ENCODE data around the gene NKX2-3. TPM values are rescaled to one million over a fixed set of nuclear protein-coding genes. Genes with fewer than 3 reads are reported as not detected.

NKX2-3 gene
- total RNA-seq, 1 donor from 2014 or later, result not detected

GRCh38 chr10:99537989-99538917 is 5.5 kb downstream of the NKX2-3 start:
- DNase-seq (ENCODE audit: low spot score), result no peak
- intact Hi-C loops (cut with micrococcal nuclease), result loop anchor here (5.0 to 10.0 kb wide), 4 partner anchors 306 to 1503 kb away; partner anchors contain the start of genes CRTAC1 and PAX2
- H3K36me3 Mint-ChIP-seq (ENCODE audit: low read depth), result no peaks in the 10 kb centered on the region
- H3K27ac Mint-ChIP-seq, result no peak overlapping the region
- no peak overlapping the region for H3K4me3 Mint-ChIP-seq
- H3K4me1 Mint-ChIP-seq (ENCODE audit: low read depth), result peaks cover 12% of the 10 kb centered on the region
- no peaks in the 10 kb centered on the region for H3K9me3 Mint-ChIP-seq
- H3K27me3 Mint-ChIP-seq (ENCODE audit: insufficient read depth), result peaks cover 79% of the 10 kb centered on the region

GRCh38 chr10:99539120-99539519 is 6.4 kb downstream of the NKX2-3 start:
- Mint-ChIP-seq H3K36me3 (ENCODE audit: low read depth) (no peaks in the 10 kb centered on the region), H3K4me1 (ENCODE audit: low read depth) (peaks cover 7% of the 10 kb centered on the region), H3K9me3 (no peaks in the 10 kb centered on the region), H3K4me3 (no peak overlapping the region), H3K27me3 (ENCODE audit: insufficient read depth) (peaks cover 70% of the 10 kb centered on the region), H3K27ac (no peak overlapping the region)
- DNase-seq (ENCODE audit: low spot score), result no peak
- intact Hi-C loops (cut with micrococcal nuclease), result loop anchor here (5.0 to 10.0 kb wide), 4 partner anchors 307 to 1504 kb away; partner anchors contain the start of genes CRTAC1 and PAX2

GRCh38 chr10:99539820-99540219 is 7.1 kb downstream of the NKX2-3 start:
- no peak overlapping the region for H3K27ac Mint-ChIP-seq
- H3K9me3 Mint-ChIP-seq, result no peaks in the 10 kb centered on the region
- intact Hi-C loops (cut with micrococcal nuclease), result loop anchor here (5.0 to 10.0 kb wide), 4 partner anchors 308 to 1505 kb away; partner anchors contain the start of genes CRTAC1 and PAX2
- H3K36me3 Mint-ChIP-seq (ENCODE audit: low read depth), result no peaks in the 10 kb centered on the region
- peaks cover 70% of the 10 kb centered on the region for H3K27me3 Mint-ChIP-seq (ENCODE audit: insufficient read depth)
- no peak overlapping the region for H3K4me3 Mint-ChIP-seq
- no peak for DNase-seq (ENCODE audit: low spot score)
- H3K4me1 Mint-ChIP-seq (ENCODE audit: low read depth), result peaks cover under 1% of the 10 kb centered on the region

GRCh38 chr10:99540306-99540656 is 7.5 kb downstream of the NKX2-3 start:
- no peak overlapping the region for H3K4me3 Mint-ChIP-seq
- no peak overlapping the region for H3K27ac Mint-ChIP-seq
- H3K36me3 Mint-ChIP-seq (ENCODE audit: low read depth), result no peaks in the 10 kb centered on the region
- no peaks in the 10 kb centered on the region for H3K4me1 Mint-ChIP-seq (ENCODE audit: low read depth)
- DNase-seq (ENCODE audit: low spot score), result no peak
- no peaks in the 10 kb centered on the region for H3K9me3 Mint-ChIP-seq
- peaks cover 70% of the 10 kb centered on the region for H3K27me3 Mint-ChIP-seq (ENCODE audit: insufficient read depth)
- intact Hi-C loops (cut with micrococcal nuclease), result no loop called here

GRCh38 chr10:99540657-99541531 is 8.2 kb downstream of the NKX2-3 start:
- no peaks in the 10 kb centered on the region for H3K4me1 Mint-ChIP-seq (ENCODE audit: low read depth)
- no peaks in the 10 kb centered on the region for H3K36me3 Mint-ChIP-seq (ENCODE audit: low read depth)
- H3K4me3 Mint-ChIP-seq, result no peak overlapping the region
- peaks cover 74% of the 10 kb centered on the region for H3K27me3 Mint-ChIP-seq (ENCODE audit: insufficient read depth)
- DNase-seq (ENCODE audit: low spot score), result no peak
- H3K27ac Mint-ChIP-seq, result no peak overlapping the region
- intact Hi-C loops (cut with micrococcal nuclease), result no loop called here
- H3K9me3 Mint-ChIP-seq, result no peaks in the 10 kb centered on the region

- DNase-seq (ENCODE audit: low spot score), result no peak
- Mint-ChIP-seq H3K4me3 (no peak overlapping the region), H3K36me3 (ENCODE audit: low read depth) (no peaks in the 10 kb centered on the region), H3K4me1 (ENCODE audit: low read depth) (no peaks in the 10 kb centered on the region), H3K9me3 (no peaks in the 10 kb centered on the region), H3K27me3 (ENCODE audit: insufficient read depth) (peaks cover 46% of the 10 kb centered on the region), H3K27ac (no peak overlapping the region)
- intact Hi-C loops (cut with micrococcal nuclease), result no loop called here
Observed at GRCh38 chr10:99544322-99544721, 11.6 kb downstream of the NKX2-3 start.

GRCh38 chr10:99548041-99548530 is 15.3 kb downstream of the NKX2-3 start:
- Mint-ChIP-seq H3K27ac (no peak overlapping the region), H3K4me3 (no peak overlapping the region), H3K9me3 (no peaks in the 10 kb centered on the region), H3K27me3 (ENCODE audit: insufficient read depth) (peaks cover 33% of the 10 kb centered on the region), H3K36me3 (ENCODE audit: low read depth) (no peaks in the 10 kb centered on the region), H3K4me1 (ENCODE audit: low read depth) (no peaks in the 10 kb centered on the region)
- intact Hi-C loops (cut with micrococcal nuclease), result loop anchor here (1.0 kb wide), 2 partner anchors 112 to 156 kb away; no protein-coding TSS in a partner anchor
- no peak for DNase-seq (ENCODE audit: low spot score)

- peaks cover 28% of the 10 kb centered on the region for H3K27me3 Mint-ChIP-seq (ENCODE audit: insufficient read depth)
- intact Hi-C loops (cut with micrococcal nuclease), result no loop called here
- no peak for DNase-seq (ENCODE audit: low spot score)
- H3K36me3 Mint-ChIP-seq (ENCODE audit: low read depth), result no peaks in the 10 kb centered on the region
- H3K27ac Mint-ChIP-seq, result no peak overlapping the region
- peaks cover 7% of the 10 kb centered on the region for H3K4me1 Mint-ChIP-seq (ENCODE audit: low read depth)
- no peak overlapping the region for H3K4me3 Mint-ChIP-seq
- no peaks in the 10 kb centered on the region for H3K9me3 Mint-ChIP-seq
Observed at GRCh38 chr10:99551158-99551557, 18.4 kb downstream of the NKX2-3 start.

GRCh38 chr10:99551616-99552015 is 18.9 kb downstream of the NKX2-3 start:
- Mint-ChIP-seq H3K4me1 (ENCODE audit: low read depth) (peaks cover 9% of the 10 kb centered on the region), H3K9me3 (no peaks in the 10 kb centered on the region), H3K36me3 (ENCODE audit: low read depth) (no peaks in the 10 kb centered on the region), H3K27ac (no peak overlapping the region), H3K27me3 (ENCODE audit: insufficient read depth) (peaks cover 31% of the 10 kb centered on the region), H3K4me3 (no peak overlapping the region)
- intact Hi-C loops (cut with micrococcal nuclease), result no loop called here
- no peak for DNase-seq (ENCODE audit: low spot score)

- intact Hi-C loops (cut with micrococcal nuclease), result no loop called here
- H3K27me3 Mint-ChIP-seq (ENCODE audit: insufficient read depth), result peaks cover 29% of the 10 kb centered on the region
- H3K9me3 Mint-ChIP-seq, result no peaks in the 10 kb centered on the region
- H3K27ac Mint-ChIP-seq, result no peak overlapping the region
- no peak for DNase-seq (ENCODE audit: low spot score)
- no peak overlapping the region for H3K4me3 Mint-ChIP-seq
- peaks cover 9% of the 10 kb centered on the region for H3K4me1 Mint-ChIP-seq (ENCODE audit: low read depth)
- H3K36me3 Mint-ChIP-seq (ENCODE audit: low read depth), result no peaks in the 10 kb centered on the region
Observed at GRCh38 chr10:99555371-99555770, 22.6 kb downstream of the NKX2-3 start.

- no peaks in the 10 kb centered on the region for H3K36me3 Mint-ChIP-seq (ENCODE audit: low read depth)
- no peak overlapping the region for H3K4me3 Mint-ChIP-seq
- H3K27me3 Mint-ChIP-seq (ENCODE audit: insufficient read depth), result peaks cover 30% of the 10 kb centered on the region
- peaks cover 9% of the 10 kb centered on the region for H3K4me1 Mint-ChIP-seq (ENCODE audit: low read depth)
- intact Hi-C loops (cut with micrococcal nuclease), result no loop called here
- DNase-seq (ENCODE audit: low spot score), result no peak
- no peak overlapping the region for H3K27ac Mint-ChIP-seq
- H3K9me3 Mint-ChIP-seq, result no peaks in the 10 kb centered on the region
Observed at GRCh38 chr10:99555825-99556523, 23.2 kb downstream of the NKX2-3 start.

GRCh38 chr10:99557044-99557443 is 24.3 kb downstream of the NKX2-3 start:
- no peaks in the 10 kb centered on the region for H3K36me3 Mint-ChIP-seq (ENCODE audit: low read depth)
- intact Hi-C loops (cut with micrococcal nuclease), result no loop called here
- peaks cover 9% of the 10 kb centered on the region for H3K4me1 Mint-ChIP-seq (ENCODE audit: low read depth)
- no peaks in the 10 kb centered on the region for H3K9me3 Mint-ChIP-seq
- peaks cover 19% of the 10 kb centered on the region for H3K27me3 Mint-ChIP-seq (ENCODE audit: insufficient read depth)
- DNase-seq (ENCODE audit: low spot score), result no peak
- H3K27ac Mint-ChIP-seq, result no peak overlapping the region
- H3K4me3 Mint-ChIP-seq, result no peak overlapping the region

All from activated T-helper 1 cell treated with anti-CD3 and anti-CD28 coated beads, Interleukin-12 subunit alpha, Interleukin-12 subunit beta, Interleukin-2, Interleukin-4 antibody, amounts not matched to agents 30 ng/mL and 10 ng/mL and 1 ng/mL, durations not matched to agents 14 hours and 24 hours and 36 hours (primary cell).